ENCODE results near the gene UQCC2.

The UQCC2 gene

GRCh38 chr6:33744001-33744848 is 32.7 kb upstream of the UQCC2 start:
- FAIRE-seq: no peak

GRCh38 chr6:33742837-33743236 is 31.3 kb upstream of the UQCC2 start:
- no peak for FAIRE-seq

- FAIRE-seq: no peak
Measured at GRCh38 chr6:33742092-33742491, 30.6 kb upstream of the UQCC2 start.

- FAIRE-seq: no peak
Measured at GRCh38 chr6:33740794-33741193, 29.3 kb upstream of the UQCC2 start.

GRCh38 chr6:33740204-33740608 is 28.7 kb upstream of the UQCC2 start:
- no peak for FAIRE-seq

GRCh38 chr6:33739571-33739970 is 28.1 kb upstream of the UQCC2 start:
- no peak for FAIRE-seq

GRCh38 chr6:33738879-33739278 is 27.4 kb upstream of the UQCC2 start:
- FAIRE-seq: no peak

GRCh38 chr6:33738153-33738552 is 26.7 kb upstream of the UQCC2 start:
- FAIRE-seq: no peak

GRCh38 chr6:33737267-33738026 is 25.9 kb upstream of the UQCC2 start:
- FAIRE-seq: no peak

GRCh38 chr6:33735216-33735615 is 23.7 kb upstream of the UQCC2 start:
- FAIRE-seq: no peak

GRCh38 chr6:33733709-33734007 is 22.2 kb upstream of the UQCC2 start:
- FAIRE-seq: no peak

- no peak for FAIRE-seq
Measured at GRCh38 chr6:33732817-33733708, 21.6 kb upstream of the UQCC2 start.

GRCh38 chr6:33732385-33732784 is 20.9 kb upstream of the UQCC2 start:
- no peak for FAIRE-seq

GRCh38 chr6:33731751-33732282 is 20.3 kb upstream of the UQCC2 start:
- no peak for FAIRE-seq

GRCh38 chr6:33731035-33731434 is 19.5 kb upstream of the UQCC2 start:
- FAIRE-seq: no peak

GRCh38 chr6:33730611-33731010 is 19.1 kb upstream of the UQCC2 start:
- FAIRE-seq: no peak

- FAIRE-seq: no peak
Measured at GRCh38 chr6:33729059-33729458, 17.6 kb upstream of the UQCC2 start.

GRCh38 chr6:33728438-33728837 is 16.9 kb upstream of the UQCC2 start:
- no peak for FAIRE-seq

GRCh38 chr6:33727932-33728331 is 16.4 kb upstream of the UQCC2 start:
- no peak for FAIRE-seq

GRCh38 chr6:33727126-33727525 is 15.6 kb upstream of the UQCC2 start:
- no peak for FAIRE-seq

GRCh38 chr6:33726696-33727095 is 15.2 kb upstream of the UQCC2 start:
- no peak for FAIRE-seq

GRCh38 chr6:33725891-33726673 is 14.6 kb upstream of the UQCC2 start:
- FAIRE-seq: no peak

Measured in TTC549 (cell line).